ENCODE data around the gene ABHD12.

Gene ABHD12

DNA sequence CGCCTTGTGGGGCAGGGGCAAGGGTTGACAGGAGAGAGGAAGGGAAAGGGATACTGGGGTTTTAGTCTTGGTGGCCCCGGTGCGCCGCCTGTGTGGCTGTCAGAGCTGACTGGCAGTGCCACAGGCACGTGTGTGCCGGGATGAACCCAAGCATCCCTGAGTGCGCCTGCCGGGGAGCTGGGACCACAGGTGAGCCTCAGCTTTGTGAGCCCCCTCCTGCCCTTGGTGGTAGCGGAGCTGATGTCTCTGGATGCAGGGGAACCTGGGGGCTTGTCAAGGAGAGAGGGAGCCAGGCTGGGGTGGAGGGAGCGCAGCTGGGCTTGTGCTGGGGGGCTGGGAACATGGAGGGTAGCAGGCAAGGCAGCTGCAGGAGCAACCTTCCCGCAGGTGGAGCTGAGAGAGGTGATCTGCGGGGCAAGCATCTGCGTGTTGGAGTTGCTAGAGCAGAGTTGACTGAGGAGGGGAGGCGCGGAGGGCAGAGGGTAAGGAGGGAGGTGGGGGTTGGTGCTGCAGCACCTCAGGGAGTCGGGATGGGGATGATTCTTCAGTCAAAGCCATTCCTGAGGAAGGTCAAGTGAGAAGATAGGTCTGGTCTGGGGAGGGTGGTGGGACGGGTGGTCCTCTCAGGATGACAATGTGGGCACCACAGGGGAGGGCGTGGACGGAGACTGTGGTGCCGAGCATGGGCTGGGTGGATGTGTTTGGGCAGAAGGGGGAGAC, 114.7 kb downstream of the ABHD12 start:
- no peak for TF ChIP-seq ISL1 (CRISPR knock-in tag; IDR thresholded peaks at IDR 0.05)
- TF ChIP-seq ESRRG (CRISPR knock-in tag; IDR thresholded peaks at IDR 0.05) = no peak
- TF ChIP-seq, protein P1, sequence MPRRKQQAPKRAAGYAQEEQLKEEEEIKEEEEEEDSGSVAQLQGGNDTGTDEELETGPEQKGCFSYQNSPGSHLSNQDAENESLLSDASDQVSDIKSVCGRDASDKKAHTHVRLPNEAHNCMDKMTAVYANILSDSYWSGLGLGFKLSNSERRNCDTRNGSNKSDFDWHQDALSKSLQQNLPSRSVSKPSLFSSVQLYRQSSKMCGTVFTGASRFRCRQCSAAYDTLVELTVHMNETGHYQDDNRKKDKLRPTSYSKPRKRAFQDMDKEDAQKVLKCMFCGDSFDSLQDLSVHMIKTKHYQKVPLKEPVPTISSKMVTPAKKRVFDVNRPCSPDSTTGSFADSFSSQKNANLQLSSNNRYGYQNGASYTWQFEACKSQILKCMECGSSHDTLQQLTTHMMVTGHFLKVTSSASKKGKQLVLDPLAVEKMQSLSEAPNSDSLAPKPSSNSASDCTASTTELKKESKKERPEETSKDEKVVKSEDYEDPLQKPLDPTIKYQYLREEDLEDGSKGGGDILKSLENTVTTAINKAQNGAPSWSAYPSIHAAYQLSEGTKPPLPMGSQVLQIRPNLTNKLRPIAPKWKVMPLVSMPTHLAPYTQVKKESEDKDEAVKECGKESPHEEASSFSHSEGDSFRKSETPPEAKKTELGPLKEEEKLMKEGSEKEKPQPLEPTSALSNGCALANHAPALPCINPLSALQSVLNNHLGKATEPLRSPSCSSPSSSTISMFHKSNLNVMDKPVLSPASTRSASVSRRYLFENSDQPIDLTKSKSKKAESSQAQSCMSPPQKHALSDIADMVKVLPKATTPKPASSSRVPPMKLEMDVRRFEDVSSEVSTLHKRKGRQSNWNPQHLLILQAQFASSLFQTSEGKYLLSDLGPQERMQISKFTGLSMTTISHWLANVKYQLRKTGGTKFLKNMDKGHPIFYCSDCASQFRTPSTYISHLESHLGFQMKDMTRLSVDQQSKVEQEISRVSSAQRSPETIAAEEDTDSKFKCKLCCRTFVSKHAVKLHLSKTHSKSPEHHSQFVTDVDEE (CRISPR knock-in tag; IDR thresholded peaks at IDR 0.05) = no peak
- TF ChIP-seq ZNF70 (CRISPR knock-in tag; IDR thresholded peaks at IDR 0.05) = no peak
- no peak for TF ChIP-seq ZNF565 (CRISPR knock-in tag; conservative IDR thresholded peaks at IDR 0.05; ENCODE audit: low read depth)
- TF ChIP-seq RARB (CRISPR knock-in tag; IDR thresholded peaks at IDR 0.05) = no peak
- TF ChIP-seq ARNTL (CRISPR knock-in tag; IDR thresholded peaks at IDR 0.05; ENCODE audit: borderline replicate concordance, low read depth) = no peak
- TF ChIP-seq ZFP30 (CRISPR knock-in tag; IDR thresholded peaks at IDR 0.05) = no peak
- no peak for TF ChIP-seq TCF4 (CRISPR knock-in tag; IDR thresholded peaks at IDR 0.05; ENCODE audit: borderline replicate concordance)
- no peak for TF ChIP-seq BACH2 (CRISPR knock-in tag; IDR thresholded peaks at IDR 0.05; ENCODE audit: borderline replicate concordance)
- TF ChIP-seq, protein P2, sequence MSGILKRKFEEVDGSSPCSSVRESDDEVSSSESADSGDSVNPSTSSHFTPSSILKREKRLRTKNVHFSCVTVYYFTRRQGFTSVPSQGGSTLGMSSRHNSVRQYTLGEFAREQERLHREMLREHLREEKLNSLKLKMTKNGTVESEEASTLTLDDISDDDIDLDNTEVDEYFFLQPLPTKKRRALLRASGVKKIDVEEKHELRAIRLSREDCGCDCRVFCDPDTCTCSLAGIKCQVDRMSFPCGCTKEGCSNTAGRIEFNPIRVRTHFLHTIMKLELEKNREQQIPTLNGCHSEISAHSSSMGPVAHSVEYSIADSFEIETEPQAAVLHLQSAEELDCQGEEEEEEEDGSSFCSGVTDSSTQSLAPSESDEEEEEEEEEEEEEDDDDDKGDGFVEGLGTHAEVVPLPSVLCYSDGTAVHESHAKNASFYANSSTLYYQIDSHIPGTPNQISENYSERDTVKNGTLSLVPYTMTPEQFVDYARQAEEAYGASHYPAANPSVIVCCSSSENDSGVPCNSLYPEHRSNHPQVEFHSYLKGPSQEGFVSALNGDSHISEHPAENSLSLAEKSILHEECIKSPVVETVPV (CRISPR knock-in tag; IDR thresholded peaks at IDR 0.05) = no peak
- TF ChIP-seq CSDC2 (CRISPR knock-in tag; IDR thresholded peaks at IDR 0.05) = no peak
- TF ChIP-seq ZC3H10 (CRISPR knock-in tag; IDR thresholded peaks at IDR 0.05) = no peak
- TF ChIP-seq, protein P3, sequence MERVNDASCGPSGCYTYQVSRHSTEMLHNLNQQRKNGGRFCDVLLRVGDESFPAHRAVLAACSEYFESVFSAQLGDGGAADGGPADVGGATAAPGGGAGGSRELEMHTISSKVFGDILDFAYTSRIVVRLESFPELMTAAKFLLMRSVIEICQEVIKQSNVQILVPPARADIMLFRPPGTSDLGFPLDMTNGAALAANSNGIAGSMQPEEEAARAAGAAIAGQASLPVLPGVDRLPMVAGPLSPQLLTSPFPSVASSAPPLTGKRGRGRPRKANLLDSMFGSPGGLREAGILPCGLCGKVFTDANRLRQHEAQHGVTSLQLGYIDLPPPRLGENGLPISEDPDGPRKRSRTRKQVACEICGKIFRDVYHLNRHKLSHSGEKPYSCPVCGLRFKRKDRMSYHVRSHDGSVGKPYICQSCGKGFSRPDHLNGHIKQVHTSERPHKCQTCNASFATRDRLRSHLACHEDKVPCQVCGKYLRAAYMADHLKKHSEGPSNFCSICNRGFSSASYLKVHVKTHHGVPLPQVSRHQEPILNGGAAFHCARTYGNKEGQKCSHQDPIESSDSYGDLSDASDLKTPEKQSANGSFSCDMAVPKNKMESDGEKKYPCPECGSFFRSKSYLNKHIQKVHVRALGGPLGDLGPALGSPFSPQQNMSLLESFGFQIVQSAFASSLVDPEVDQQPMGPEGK (CRISPR knock-in tag; IDR thresholded peaks at IDR 0.05; ENCODE audit: borderline replicate concordance) = no peak
- no peak for TF ChIP-seq PPARA (CRISPR knock-in tag; IDR thresholded peaks at IDR 0.05; ENCODE audit: borderline replicate concordance)
- TF ChIP-seq, protein P4, sequence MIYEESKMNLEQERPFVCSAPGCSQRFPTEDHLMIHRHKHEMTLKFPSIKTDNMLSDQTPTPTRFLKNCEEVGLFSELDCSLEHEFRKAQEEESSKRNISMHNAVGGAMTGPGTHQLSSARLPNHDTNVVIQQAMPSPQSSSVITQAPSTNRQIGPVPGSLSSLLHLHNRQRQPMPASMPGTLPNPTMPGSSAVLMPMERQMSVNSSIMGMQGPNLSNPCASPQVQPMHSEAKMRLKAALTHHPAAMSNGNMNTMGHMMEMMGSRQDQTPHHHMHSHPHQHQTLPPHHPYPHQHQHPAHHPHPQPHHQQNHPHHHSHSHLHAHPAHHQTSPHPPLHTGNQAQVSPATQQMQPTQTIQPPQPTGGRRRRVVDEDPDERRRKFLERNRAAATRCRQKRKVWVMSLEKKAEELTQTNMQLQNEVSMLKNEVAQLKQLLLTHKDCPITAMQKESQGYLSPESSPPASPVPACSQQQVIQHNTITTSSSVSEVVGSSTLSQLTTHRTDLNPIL (CRISPR knock-in tag; IDR thresholded peaks at IDR 0.05; ENCODE audit: low read depth) = no peak
- TF ChIP-seq ZNF8 (CRISPR knock-in tag; IDR thresholded peaks at IDR 0.05) = no peak
- no peak for TF ChIP-seq SNAI2 (CRISPR knock-in tag; IDR thresholded peaks at IDR 0.05)
- ATAC-seq = no peak

DNA sequence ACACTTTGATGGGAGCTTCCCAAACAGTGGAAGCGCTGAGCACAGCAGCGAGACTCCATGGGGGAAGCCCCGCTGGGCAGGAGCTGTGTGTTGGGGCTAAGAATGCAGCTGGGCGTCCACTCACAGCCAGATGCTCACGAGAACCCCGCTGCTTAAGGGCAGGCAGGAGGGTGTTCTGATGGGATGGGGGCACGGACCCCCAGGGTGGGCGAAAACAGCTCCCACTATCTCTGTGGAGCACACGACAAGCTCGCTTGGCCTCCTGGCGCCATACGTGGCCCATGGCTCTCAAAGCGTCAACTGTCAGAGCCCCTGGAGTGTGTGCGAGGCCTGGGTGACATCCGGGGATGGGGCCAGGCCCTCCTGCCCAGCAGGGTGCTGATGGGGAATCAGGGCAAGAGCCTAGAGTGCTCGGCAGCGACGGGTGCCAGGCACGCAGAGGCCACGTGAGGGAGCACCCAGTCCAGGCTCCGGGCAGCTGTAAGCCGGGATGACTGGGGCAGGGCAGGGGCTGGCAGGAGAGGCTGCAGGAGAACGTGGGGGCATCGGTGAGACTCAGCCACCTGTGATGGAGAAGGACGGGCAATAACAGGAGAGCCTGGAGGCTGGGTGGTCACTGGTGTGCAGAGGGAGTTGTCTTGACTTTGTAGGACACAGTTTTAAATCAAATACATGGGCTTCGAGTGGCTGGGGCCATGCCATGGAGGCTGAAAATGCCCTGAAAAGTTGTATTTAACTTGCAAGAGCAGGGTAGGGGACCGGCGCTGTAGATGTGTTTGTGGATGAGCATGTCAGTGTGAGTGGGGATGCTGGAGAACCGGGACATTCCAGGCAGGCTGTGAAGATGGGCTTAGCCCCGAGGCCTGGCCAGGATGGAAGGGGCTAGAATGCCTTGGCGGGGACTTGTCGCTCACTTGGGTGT, 115.5 kb downstream of the ABHD12 start:
- no peak for ATAC-seq
- TF ChIP-seq, protein P4 (CRISPR knock-in tag; IDR thresholded peaks at IDR 0.05; ENCODE audit: low read depth) = no peak
- TF ChIP-seq TOX (CRISPR knock-in tag; IDR thresholded peaks at IDR 0.05; ENCODE audit: borderline replicate concordance) (no peak), ZFP3 (CRISPR knock-in tag; IDR thresholded peaks at IDR 0.05) (no peak), ESRRG (CRISPR knock-in tag; IDR thresholded peaks at IDR 0.05) (no peak)

DNA sequence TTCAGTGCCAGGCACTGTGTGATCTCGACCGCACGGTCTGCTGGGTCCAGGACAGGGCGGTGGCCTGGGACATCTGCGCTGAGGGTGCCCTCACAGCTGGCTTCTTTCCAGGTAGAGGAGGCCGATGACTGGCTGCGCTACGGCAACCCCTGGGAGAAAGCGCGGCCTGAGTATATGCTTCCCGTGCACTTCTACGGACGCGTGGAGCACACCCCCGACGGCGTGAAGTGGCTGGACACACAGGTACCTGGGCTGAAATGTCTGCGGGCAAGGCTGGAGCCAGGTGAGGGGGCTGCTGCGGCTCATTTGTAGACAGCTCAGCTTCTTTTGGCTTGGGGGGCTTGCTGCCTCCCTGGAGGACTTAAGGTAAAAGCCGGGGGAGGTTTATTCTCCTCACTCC, 116.2 kb downstream of the ABHD12 start:
- ATAC-seq = no peak
- TF ChIP-seq ZC3H10 (CRISPR knock-in tag; IDR thresholded peaks at IDR 0.05) = no peak
- TF ChIP-seq SNAI2 (CRISPR knock-in tag; IDR thresholded peaks at IDR 0.05) = no peak
- TF ChIP-seq RARB (CRISPR knock-in tag; IDR thresholded peaks at IDR 0.05) = no peak
- no peak for TF ChIP-seq OSR1 (CRISPR knock-in tag; IDR thresholded peaks at IDR 0.05)
- no peak for TF ChIP-seq ZNF8 (CRISPR knock-in tag; IDR thresholded peaks at IDR 0.05)
- TF ChIP-seq ZFP3 (CRISPR knock-in tag; IDR thresholded peaks at IDR 0.05) = no peak
- TF ChIP-seq, protein P2 (CRISPR knock-in tag; IDR thresholded peaks at IDR 0.05) = no peak
- no peak for TF ChIP-seq GLIS3 (CRISPR knock-in tag; IDR thresholded peaks at IDR 0.05)
- TF ChIP-seq CSDC2 (CRISPR knock-in tag; IDR thresholded peaks at IDR 0.05) = no peak
- TF ChIP-seq, protein P4 (CRISPR knock-in tag; IDR thresholded peaks at IDR 0.05; ENCODE audit: low read depth) = no peak
- no peak for TF ChIP-seq TCF4 (CRISPR knock-in tag; IDR thresholded peaks at IDR 0.05; ENCODE audit: borderline replicate concordance)
- no peak for TF ChIP-seq ARNTL (CRISPR knock-in tag; IDR thresholded peaks at IDR 0.05; ENCODE audit: borderline replicate concordance, low read depth)
- no peak for TF ChIP-seq ZNF70 (CRISPR knock-in tag; IDR thresholded peaks at IDR 0.05)
- TF ChIP-seq TOX (CRISPR knock-in tag; IDR thresholded peaks at IDR 0.05; ENCODE audit: borderline replicate concordance) = no peak
- no peak for TF ChIP-seq ZNF565 (CRISPR knock-in tag; conservative IDR thresholded peaks at IDR 0.05; ENCODE audit: low read depth)
- TF ChIP-seq PPARA (CRISPR knock-in tag; IDR thresholded peaks at IDR 0.05; ENCODE audit: borderline replicate concordance) = no peak
